ENCODE measurements around the gene PXDN.
"Not testable (repeated sequence)": the region's sequence is repeated elsewhere in the genome, so short reads cannot be mapped to it uniquely, and the experiment has no call there.

PXDN gene

GRCh38 chr2:1784986-1785617 is 40.8 kb upstream of the PXDN start:
- Histone ChIP-seq H3K27me3 (ENCODE audit: low read depth, low read length) (no peaks in the 10 kb centered on the region), H3K4me1 (ENCODE audit: control insufficient read depth in 1 of 2, insufficient read depth in 2 of 2, low read length in 2 of 2) (no peaks in the 10 kb centered on the region), H3K27ac (ENCODE audit: low read length) (no peak overlapping the region), H3K4me3 (ENCODE audit: low read depth in 1 of 2, low read length in 2 of 2) (no peak overlapping the region), H3K9me3 (ENCODE audit: control insufficient read depth in 1 of 2, low read length in 2 of 2) (no peaks in the 10 kb centered on the region), H3K36me3 (ENCODE audit: control insufficient read depth in 1 of 2, insufficient read depth in 2 of 2, low read length in 2 of 2) (no peaks in the 10 kb centered on the region)

DNA sequence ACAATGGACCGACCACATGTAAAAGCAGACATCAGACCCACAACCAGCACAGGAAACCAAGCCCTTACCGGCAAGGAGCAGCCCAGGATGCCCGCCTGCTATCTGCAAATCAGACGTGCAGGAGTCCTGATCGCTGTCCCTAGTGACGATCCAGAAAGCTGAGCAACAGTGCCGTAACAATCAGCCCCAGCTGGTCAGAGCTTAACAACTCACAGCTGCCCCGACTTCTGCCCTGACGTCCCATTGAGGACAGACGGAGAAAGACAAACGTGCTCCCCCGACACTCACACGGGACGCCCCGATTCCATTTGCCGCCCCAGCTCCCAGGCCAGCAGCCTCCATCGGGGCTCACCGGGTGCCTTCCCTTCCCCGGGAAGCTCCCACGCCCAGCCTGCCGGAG is 39.8 kb upstream of the PXDN start:
- no peaks in the 10 kb centered on the region for H3K27me3 ChIP-seq (ENCODE audit: low read depth, low read length)
- H3K4me1 ChIP-seq (ENCODE audit: control insufficient read depth in 1 of 2, insufficient read depth in 2 of 2, low read length in 2 of 2), result no peaks in the 10 kb centered on the region
- no peaks in the 10 kb centered on the region for H3K9me3 ChIP-seq (ENCODE audit: control insufficient read depth in 1 of 2, low read length in 2 of 2)
- no peak overlapping the region for H3K4me3 ChIP-seq (ENCODE audit: low read depth in 1 of 2, low read length in 2 of 2)
- H3K36me3 ChIP-seq (ENCODE audit: control insufficient read depth in 1 of 2, insufficient read depth in 2 of 2, low read length in 2 of 2), result no peaks in the 10 kb centered on the region
- H3K27ac ChIP-seq (ENCODE audit: low read length), result no peak overlapping the region

GRCh38 chr2:1782514-1782913 is 38.2 kb upstream of the PXDN start:
- H3K36me3 ChIP-seq (ENCODE audit: control insufficient read depth in 1 of 2, insufficient read depth in 2 of 2, low read length in 2 of 2), result no peaks in the 10 kb centered on the region
- H3K27ac ChIP-seq (ENCODE audit: low read length), result no peak overlapping the region
- H3K27me3 ChIP-seq (ENCODE audit: low read depth, low read length), result no peaks in the 10 kb centered on the region
- no peaks in the 10 kb centered on the region for H3K9me3 ChIP-seq (ENCODE audit: control insufficient read depth in 1 of 2, low read length in 2 of 2)
- H3K4me1 ChIP-seq (ENCODE audit: control insufficient read depth in 1 of 2, insufficient read depth in 2 of 2, low read length in 2 of 2), result no peaks in the 10 kb centered on the region
- no peak overlapping the region for H3K4me3 ChIP-seq (ENCODE audit: low read depth in 1 of 2, low read length in 2 of 2)

DNA sequence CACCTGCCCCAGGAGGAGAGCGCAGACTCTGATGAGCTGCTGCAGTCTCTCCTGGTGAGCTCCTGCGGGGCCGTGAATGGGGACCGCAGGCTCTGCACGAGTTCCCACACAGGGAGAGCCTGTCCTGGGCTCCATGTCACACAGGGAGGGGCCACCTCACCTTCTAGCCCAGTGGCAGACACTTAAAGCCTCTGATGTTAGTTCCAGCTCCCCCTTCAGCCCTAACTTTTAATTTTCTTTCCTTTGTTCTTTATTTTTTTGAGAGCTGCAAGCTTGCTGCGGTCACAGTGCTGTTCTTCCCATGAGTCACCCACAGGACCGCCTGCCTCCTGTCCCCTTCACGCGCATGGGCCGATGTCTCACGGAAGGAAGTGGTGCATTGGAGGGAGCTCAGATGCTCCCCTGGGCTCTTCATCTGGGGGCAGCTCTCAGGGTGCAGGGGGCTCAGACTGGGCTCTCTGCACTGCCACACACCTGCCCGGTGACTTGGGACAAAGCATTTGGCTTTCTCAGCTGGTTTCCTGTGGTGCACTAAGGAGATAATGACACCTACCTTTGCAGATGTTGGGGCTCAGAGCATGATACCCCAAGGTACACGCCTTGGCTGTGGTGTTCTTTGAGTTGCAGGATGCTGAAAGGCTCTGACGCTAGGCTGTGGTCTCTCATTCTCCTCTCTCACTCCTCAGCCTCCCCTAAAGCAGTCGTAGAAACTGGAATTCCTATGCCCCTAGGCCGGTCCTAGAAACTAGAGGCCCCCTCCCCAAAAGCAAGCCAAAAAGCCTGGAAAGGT is 37.2 kb upstream of the PXDN start:
- Histone ChIP-seq H3K27me3 (ENCODE audit: low read depth, low read length) (no peaks in the 10 kb centered on the region), H3K36me3 (ENCODE audit: control insufficient read depth in 1 of 2, insufficient read depth in 2 of 2, low read length in 2 of 2) (no peaks in the 10 kb centered on the region), H3K4me1 (ENCODE audit: control insufficient read depth in 1 of 2, insufficient read depth in 2 of 2, low read length in 2 of 2) (no peaks in the 10 kb centered on the region), H3K9me3 (ENCODE audit: control insufficient read depth in 1 of 2, low read length in 2 of 2) (no peaks in the 10 kb centered on the region), H3K27ac (ENCODE audit: low read length) (no peak overlapping the region), H3K4me3 (ENCODE audit: low read depth in 1 of 2, low read length in 2 of 2) (no peak overlapping the region)

GRCh38 chr2:1780693-1781092 is 36.4 kb upstream of the PXDN start:
- H3K4me1 ChIP-seq (ENCODE audit: control insufficient read depth in 1 of 2, insufficient read depth in 2 of 2, low read length in 2 of 2), result no peaks in the 10 kb centered on the region
- no peaks in the 10 kb centered on the region for H3K27me3 ChIP-seq (ENCODE audit: low read depth, low read length)
- no peaks in the 10 kb centered on the region for H3K36me3 ChIP-seq (ENCODE audit: control insufficient read depth in 1 of 2, insufficient read depth in 2 of 2, low read length in 2 of 2)
- no peak overlapping the region for H3K27ac ChIP-seq (ENCODE audit: low read length)
- no peaks in the 10 kb centered on the region for H3K9me3 ChIP-seq (ENCODE audit: control insufficient read depth in 1 of 2, low read length in 2 of 2)
- no peak overlapping the region for H3K4me3 ChIP-seq (ENCODE audit: low read depth in 1 of 2, low read length in 2 of 2)

- H3K27me3 ChIP-seq (ENCODE audit: low read depth, low read length); H3K9me3 ChIP-seq (ENCODE audit: control insufficient read depth in 1 of 2, low read length in 2 of 2); H3K27ac ChIP-seq (ENCODE audit: low read length); H3K4me3 ChIP-seq (ENCODE audit: low read depth in 1 of 2, low read length in 2 of 2); H3K36me3 ChIP-seq (ENCODE audit: control insufficient read depth in 1 of 2, insufficient read depth in 2 of 2, low read length in 2 of 2); H3K4me1 ChIP-seq (ENCODE audit: control insufficient read depth in 1 of 2, insufficient read depth in 2 of 2, low read length in 2 of 2): not testable (repeated sequence)
These were observed 35.7 kb upstream of the PXDN start for GRCh38 chr2:1780054-1780453.

DNA sequence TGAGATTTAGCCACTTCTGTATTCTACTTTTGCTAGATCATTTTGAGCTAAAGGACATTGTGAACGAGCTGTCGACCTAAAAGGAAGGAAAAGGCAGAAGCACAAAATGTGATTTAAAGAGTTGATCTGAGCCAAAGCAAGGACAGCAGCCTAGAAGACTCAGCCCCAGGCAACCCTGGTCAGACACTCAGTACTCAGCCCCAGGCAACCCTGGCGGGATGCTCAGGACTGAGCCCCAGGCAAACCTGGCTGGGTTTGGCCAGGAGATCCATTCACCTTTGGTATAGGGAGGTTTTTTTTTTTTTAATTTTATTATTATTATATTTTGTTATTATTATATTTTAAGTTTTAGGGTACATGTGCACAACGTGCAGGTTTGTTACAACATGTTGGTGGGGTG is 34.3 kb upstream of the PXDN start:
- Histone ChIP-seq H3K4me1 (ENCODE audit: control insufficient read depth in 1 of 2, insufficient read depth in 2 of 2, low read length in 2 of 2) (no peaks in the 10 kb centered on the region), H3K27me3 (ENCODE audit: low read depth, low read length) (no peaks in the 10 kb centered on the region), H3K9me3 (ENCODE audit: control insufficient read depth in 1 of 2, low read length in 2 of 2) (no peaks in the 10 kb centered on the region), H3K27ac (ENCODE audit: low read length) (no peak overlapping the region), H3K36me3 (ENCODE audit: control insufficient read depth in 1 of 2, insufficient read depth in 2 of 2, low read length in 2 of 2) (no peaks in the 10 kb centered on the region), H3K4me3 (ENCODE audit: low read depth in 1 of 2, low read length in 2 of 2) (no peak overlapping the region)

DNA sequence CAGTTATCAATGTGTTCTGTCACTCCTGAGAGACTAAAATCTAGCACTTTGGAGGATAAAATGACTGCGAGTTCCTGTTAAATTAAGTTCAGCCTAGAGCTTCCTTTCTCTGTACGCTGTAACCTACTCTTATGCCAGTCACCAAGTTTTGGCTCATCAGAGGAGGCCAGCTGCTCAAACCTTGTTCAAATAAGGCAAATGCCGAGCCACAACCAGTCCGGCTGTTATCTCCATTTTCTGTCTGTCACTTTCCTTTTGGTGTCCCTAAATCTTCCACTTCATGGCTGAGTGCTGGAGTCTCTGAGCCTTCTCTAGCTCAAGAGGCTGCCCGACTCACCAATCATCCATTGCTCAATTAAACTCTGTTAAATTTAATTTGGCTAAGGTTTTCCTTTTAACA is 33.5 kb upstream of the PXDN start:
- Histone ChIP-seq H3K36me3 (ENCODE audit: control insufficient read depth in 1 of 2, insufficient read depth in 2 of 2, low read length in 2 of 2) (no peaks in the 10 kb centered on the region), H3K4me3 (ENCODE audit: low read depth in 1 of 2, low read length in 2 of 2) (no peak overlapping the region), H3K4me1 (ENCODE audit: control insufficient read depth in 1 of 2, insufficient read depth in 2 of 2, low read length in 2 of 2) (no peaks in the 10 kb centered on the region), H3K9me3 (ENCODE audit: control insufficient read depth in 1 of 2, low read length in 2 of 2) (no peaks in the 10 kb centered on the region), H3K27me3 (ENCODE audit: low read depth, low read length) (no peaks in the 10 kb centered on the region), H3K27ac (ENCODE audit: low read length) (no peak overlapping the region)

DNA sequence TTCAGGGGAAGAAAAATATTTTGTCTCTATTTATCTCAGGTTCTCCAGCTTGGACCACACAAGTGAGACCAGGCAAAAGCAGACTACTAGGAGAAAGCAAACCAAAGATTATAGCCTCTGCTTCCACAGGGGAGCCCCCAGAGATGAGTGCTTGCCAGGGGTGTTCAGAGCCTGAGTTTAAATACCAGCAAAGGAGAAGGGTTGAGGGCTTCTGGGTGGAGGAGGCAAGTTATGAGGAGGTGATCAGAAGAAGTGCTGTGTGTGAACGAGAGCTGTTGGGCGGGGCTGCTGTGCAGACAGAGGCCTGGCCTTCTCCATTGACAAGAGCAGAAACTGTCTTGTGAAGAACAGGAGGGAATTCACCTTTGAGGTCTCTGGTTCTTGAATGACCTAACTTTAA is 32.8 kb upstream of the PXDN start:
- no peaks in the 10 kb centered on the region for H3K36me3 ChIP-seq (ENCODE audit: control insufficient read depth in 1 of 2, insufficient read depth in 2 of 2, low read length in 2 of 2)
- H3K4me3 ChIP-seq (ENCODE audit: low read depth in 1 of 2, low read length in 2 of 2), result no peak overlapping the region
- H3K4me1 ChIP-seq (ENCODE audit: control insufficient read depth in 1 of 2, insufficient read depth in 2 of 2, low read length in 2 of 2), result no peaks in the 10 kb centered on the region
- no peaks in the 10 kb centered on the region for H3K27me3 ChIP-seq (ENCODE audit: low read depth, low read length)
- H3K27ac ChIP-seq (ENCODE audit: low read length), result no peak overlapping the region
- no peaks in the 10 kb centered on the region for H3K9me3 ChIP-seq (ENCODE audit: control insufficient read depth in 1 of 2, low read length in 2 of 2)

GRCh38 chr2:1775511-1776035 is 31.3 kb upstream of the PXDN start:
- Histone ChIP-seq H3K4me3 (ENCODE audit: low read depth in 1 of 2, low read length in 2 of 2) (no peak overlapping the region), H3K27ac (ENCODE audit: low read length) (no peak overlapping the region), H3K9me3 (ENCODE audit: control insufficient read depth in 1 of 2, low read length in 2 of 2) (no peaks in the 10 kb centered on the region), H3K4me1 (ENCODE audit: control insufficient read depth in 1 of 2, insufficient read depth in 2 of 2, low read length in 2 of 2) (no peaks in the 10 kb centered on the region), H3K36me3 (ENCODE audit: control insufficient read depth in 1 of 2, insufficient read depth in 2 of 2, low read length in 2 of 2) (no peaks in the 10 kb centered on the region), H3K27me3 (ENCODE audit: low read depth, low read length) (no peaks in the 10 kb centered on the region)

DNA sequence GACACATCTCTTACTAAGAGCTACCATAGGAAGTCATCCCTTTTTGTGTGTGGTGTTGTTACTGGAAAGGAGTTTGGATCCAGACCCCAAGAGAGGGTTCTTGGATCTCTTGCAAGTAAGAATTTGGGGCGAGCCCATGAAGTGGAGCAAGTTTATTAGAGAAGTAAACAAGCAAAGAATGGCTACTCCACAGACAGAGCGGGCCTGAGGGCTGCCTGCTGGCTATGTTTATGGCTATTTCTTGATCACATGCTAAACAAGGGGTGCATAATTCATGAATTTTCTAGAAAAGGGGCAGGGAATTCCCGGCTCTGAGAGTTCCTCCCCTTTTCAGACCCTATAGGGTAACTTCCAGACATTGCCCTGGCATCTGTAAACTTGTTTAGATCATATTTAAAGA is 30.6 kb upstream of the PXDN start:
- Histone ChIP-seq H3K4me3 (ENCODE audit: low read depth in 1 of 2, low read length in 2 of 2) (no peak overlapping the region), H3K4me1 (ENCODE audit: control insufficient read depth in 1 of 2, insufficient read depth in 2 of 2, low read length in 2 of 2) (no peaks in the 10 kb centered on the region), H3K36me3 (ENCODE audit: control insufficient read depth in 1 of 2, insufficient read depth in 2 of 2, low read length in 2 of 2) (no peaks in the 10 kb centered on the region), H3K27ac (ENCODE audit: low read length) (no peak overlapping the region), H3K27me3 (ENCODE audit: low read depth, low read length) (no peaks in the 10 kb centered on the region), H3K9me3 (ENCODE audit: control insufficient read depth in 1 of 2, low read length in 2 of 2) (no peaks in the 10 kb centered on the region)

DNA sequence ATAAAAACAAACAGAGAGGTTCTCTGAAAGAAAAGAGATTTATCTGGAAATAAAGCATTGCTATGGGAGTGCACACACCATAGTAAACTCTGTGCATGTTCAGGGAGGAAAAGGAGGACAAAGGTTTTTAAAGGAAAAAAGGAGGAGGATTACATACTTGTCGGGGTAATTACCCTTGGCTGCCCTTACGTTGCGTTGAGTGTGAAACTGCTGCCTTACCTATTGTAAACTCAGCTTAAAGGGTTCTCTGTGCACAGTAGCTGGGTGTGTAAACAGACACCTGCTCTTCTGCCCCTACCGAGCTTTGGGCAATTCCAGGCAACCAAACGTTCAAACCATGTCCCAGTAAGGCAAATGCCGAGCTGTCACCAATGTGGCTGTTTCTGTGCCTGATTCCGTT is 29.6 kb upstream of the PXDN start:
- no peaks in the 10 kb centered on the region for H3K27me3 ChIP-seq (ENCODE audit: low read depth, low read length)
- no peaks in the 10 kb centered on the region for H3K9me3 ChIP-seq (ENCODE audit: control insufficient read depth in 1 of 2, low read length in 2 of 2)
- no peak overlapping the region for H3K4me3 ChIP-seq (ENCODE audit: low read depth in 1 of 2, low read length in 2 of 2)
- no peaks in the 10 kb centered on the region for H3K4me1 ChIP-seq (ENCODE audit: control insufficient read depth in 1 of 2, insufficient read depth in 2 of 2, low read length in 2 of 2)
- no peaks in the 10 kb centered on the region for H3K36me3 ChIP-seq (ENCODE audit: control insufficient read depth in 1 of 2, insufficient read depth in 2 of 2, low read length in 2 of 2)
- H3K27ac ChIP-seq (ENCODE audit: low read length), result no peak overlapping the region
